RWPE2 (cell line): ENCODE results near the gene MRPS18B.

Source experiments
- ATAC-seq: fragments of 200-7000 bp; cut with Tn5 transposase; 3 replicates; pipeline ENCODE4 v1.9.1; 2021; ENCODE audit warnings: low read depth
- DNase-seq: peaks from one replicate; pipeline ENCODE4 v3.0.0-alpha.2; 2020; ENCODE audit warnings: low spot score
- H3K27ac ChIP-seq: fragments of 450-650 bp; 2 replicates; pipeline ENCODE4 v1.5.1; 2017; ENCODE audit warnings: mild to moderate bottlenecking; ENCODE audit not compliant: poor library complexity, severe bottlenecking
- H3K27me3 ChIP-seq: fragments of 250-450 bp; sonication (Bioruptor Pico); 2 replicates; pipeline ENCODE4 v1.5.1; 2021; ENCODE audit warnings: mild to moderate bottlenecking, moderate library complexity; ENCODE audit not compliant: insufficient read depth, poor library complexity, severe bottlenecking
- H3K36me3 ChIP-seq: fragments of 250-450 bp; sonication (Bioruptor Pico); 2 replicates; pipeline ENCODE4 v1.5.1; 2020; ENCODE audit warnings: low read depth, mild to moderate bottlenecking, moderate library complexity
- H3K4me1 ChIP-seq: fragments of 250-450 bp; sonication (Bioruptor Pico); 2 replicates; pipeline ENCODE4 v1.5.1; 2021; ENCODE audit warnings: mild to moderate bottlenecking, moderate library complexity; ENCODE audit not compliant: insufficient read depth, poor library complexity, severe bottlenecking
- H3K4me3 ChIP-seq: fragments of 250-450 bp; sonication (Bioruptor Pico); 2 replicates; pipeline ENCODE4 v1.5.1; 2021; ENCODE audit warnings: mild to moderate bottlenecking, moderate library complexity; ENCODE audit not compliant: severe bottlenecking
- H3K9me3 ChIP-seq: fragments of 250-450 bp; sonication (Bioruptor Pico); 2 replicates; pipeline ENCODE4 v1.5.1; 2021; ENCODE audit warnings: mild to moderate bottlenecking, moderate library complexity; ENCODE audit not compliant: severe bottlenecking
- CTCF ChIP-seq: fragments of 450-650 bp; IDR thresholded peaks from one replicate; pipeline ENCODE4 v1.5.1; 2017; ENCODE audit warnings: mild to moderate bottlenecking, moderate library complexity; ENCODE audit not compliant: poor library complexity, severe bottlenecking

The MRPS18B gene

DNA sequence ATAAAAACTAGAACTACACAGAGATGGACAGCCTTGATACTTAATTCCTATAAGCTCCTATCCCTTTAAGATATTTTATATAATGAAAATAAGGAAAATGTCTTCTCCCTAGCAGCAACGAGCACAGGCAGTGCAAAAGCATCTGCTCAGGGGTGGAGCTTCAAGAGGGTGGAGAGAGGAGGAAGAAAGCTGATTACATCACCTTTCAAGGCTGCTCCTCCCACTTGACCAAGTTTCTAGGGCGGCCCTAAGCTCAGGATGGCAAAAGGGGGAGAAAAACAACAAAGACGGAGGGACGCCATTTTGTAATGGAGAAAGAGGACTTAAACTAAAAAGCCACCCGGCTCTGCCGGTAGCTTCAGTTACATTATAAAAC is 2.8 kb upstream of the MRPS18B start:
- H3K4me1 ChIP-seq = peaks cover 15% of the 10 kb centered on the region
- peak overlapping the region; percentile 82 for H3K27ac ChIP-seq
- no peaks in the 10 kb centered on the region for H3K27me3 ChIP-seq
- no peak for TF ChIP-seq CTCF
- peak; percentile 67 for ATAC-seq
- peak overlapping the region; percentile 58 for H3K4me3 ChIP-seq
- DNase-seq = peak; percentile 76
- H3K9me3 ChIP-seq = no peaks in the 10 kb centered on the region
- H3K36me3 ChIP-seq = peaks cover 43% of the 10 kb centered on the region

GRCh38 chr6:30615219-30615957 is 2.3 kb upstream of the MRPS18B start:
- ATAC-seq (no peak), DNase-seq (no peak)
- Histone ChIP-seq H3K27ac (peak overlapping the region; percentile 82), H3K9me3 (no peaks in the 10 kb centered on the region), H3K27me3 (no peaks in the 10 kb centered on the region), H3K36me3 (peaks cover 43% of the 10 kb centered on the region), H3K4me3 (peak overlapping the region; percentile 58), H3K4me1 (peaks cover 15% of the 10 kb centered on the region)
- TF ChIP-seq CTCF = no peak

GRCh38 chr6:30615958-30616810 is 1.5 kb upstream of the MRPS18B start:
- H3K27me3 ChIP-seq = no peaks in the 10 kb centered on the region
- H3K4me3 ChIP-seq = peak overlapping the region; percentile 58
- TF ChIP-seq CTCF = no peak
- DNase-seq = no peak
- peak overlapping the region; percentile 82 for H3K27ac ChIP-seq
- peaks cover 47% of the 10 kb centered on the region for H3K36me3 ChIP-seq
- peaks cover 15% of the 10 kb centered on the region for H3K4me1 ChIP-seq
- ATAC-seq = no peak
- no peaks in the 10 kb centered on the region for H3K9me3 ChIP-seq

DNA sequence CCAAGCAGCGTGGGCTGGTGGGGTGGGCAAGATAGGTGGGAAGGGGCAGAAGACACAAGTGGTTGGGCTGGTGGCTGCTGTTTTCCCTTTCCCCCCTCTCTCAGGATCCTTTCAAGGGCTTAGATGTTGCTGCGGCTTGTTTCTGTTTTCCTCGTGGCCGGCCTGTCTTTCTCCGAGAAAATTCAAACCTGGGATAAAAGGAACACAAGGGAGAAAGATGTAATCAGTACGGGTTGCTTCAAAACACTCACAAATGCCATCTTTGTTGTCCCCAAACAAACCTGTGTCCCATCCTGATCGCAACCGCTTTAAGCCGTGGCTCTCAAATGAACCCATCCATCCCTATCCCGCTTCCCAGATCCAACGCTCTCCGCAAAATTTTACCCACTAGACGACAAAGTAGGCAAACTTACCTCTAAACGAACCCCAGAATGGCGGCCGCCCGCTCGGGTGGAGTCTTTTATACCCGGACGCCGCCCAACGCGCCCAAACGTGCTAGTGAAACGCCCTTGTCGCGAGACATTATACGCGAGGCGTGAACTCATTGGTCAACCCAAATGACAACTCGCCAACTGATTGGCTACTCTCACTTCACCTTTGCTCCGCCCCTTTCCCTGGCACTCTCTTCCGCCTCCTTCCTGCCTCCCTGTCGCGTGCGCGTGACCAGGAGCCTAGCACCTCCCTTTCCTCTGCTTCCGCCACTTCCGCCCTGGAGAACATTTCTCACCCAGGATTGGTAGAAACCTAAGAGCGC is 652 bp upstream of the MRPS18B start, which contains the start of gene PPP1R10:
TSS of gene PPP1R10 (minus strand) at position 433 of the 754 bp plus-strand sequence. CDS start 7,299 bp downstream, outside the sequence.
- Histone ChIP-seq H3K9me3 (no peaks in the 10 kb centered on the region), H3K27me3 (no peaks in the 10 kb centered on the region), H3K4me1 (peaks cover 15% of the 10 kb centered on the region), H3K27ac (peak within 1 kb of the TSS; percentile 82), H3K36me3 (peaks cover 55% of the 10 kb centered on the region), H3K4me3 (peak within 1 kb of the TSS; percentile 58)
- peak; percentile 99 for DNase-seq
- ATAC-seq = peak; percentile 71
- TF ChIP-seq CTCF = no peak
